ENCODE data around the gene LRRC9. TPM values are rescaled to one million over a fixed set of nuclear protein-coding genes. Genes with fewer than 3 reads are reported as not detected.

LRRC9 gene
- total and polyA plus RNA-seq, 2 donors (not counting 3 experiments of a cell fraction or from before 2014, with no cell fraction given) = not detected

GRCh38 chr14:60092526-60092920, 172.6 kb downstream of the LRRC9 start:
- Histone ChIP-seq H3K4me2 (ENCODE audit: insufficient read depth, low read length) (peak overlapping the region; percentile 97), H3K4me1 (ENCODE audit: control insufficient read depth, extremely low read depth, insufficient read depth, low read length) (peaks cover 25% of the 10 kb centered on the region), H3K27ac (ENCODE audit: insufficient read depth, low read depth, low read length) (peak overlapping the region; percentile 93), H4K20me1 (replicated peaks; ENCODE audit: control insufficient read depth, extremely low read depth, insufficient read depth, low read length) (no peaks in the 10 kb centered on the region), H3K36me3 (ENCODE audit: control insufficient read depth in 2 of 2, extremely low read depth in 1 of 2, insufficient read depth in 2 of 2, low read length in 2 of 2) (no peaks in the 10 kb centered on the region), H3K9ac (replicated peaks; ENCODE audit: extremely low read depth, insufficient read depth, low read length) (peak overlapping the region; percentile 98), H3K9me1 (replicated peaks; ENCODE audit: control insufficient read depth, extremely low read depth, insufficient read depth, low read length) (no peaks in the 10 kb centered on the region), H2AFZ (ENCODE audit: low read depth, low read length) (peak overlapping the region; percentile 68), H3K9me3 (replicated peaks; ENCODE audit: control insufficient read depth, insufficient read depth, low read length) (no peaks in the 10 kb centered on the region), H3K79me2 (ENCODE audit: control insufficient read depth, insufficient read depth, low read length) (peaks cover 52% of the 10 kb centered on the region), H3K4me3 (replicated peaks in 1 of 3; ENCODE audit: insufficient read depth in 1 of 3, low read depth in 1 of 3, low read length in 3 of 3) (peak overlapping the region; percentile 39 to 86 (median 86)), H3K27me3 (ENCODE audit: control insufficient read depth in 2 of 2, insufficient read depth in 2 of 2, low read length in 2 of 2) (no peaks in the 10 kb centered on the region)
- intact Hi-C loops (cut with micrococcal nuclease) = loop anchor here (1.0 to 5.0 kb wide), 5 partner anchors 60 to 610 kb away; partner anchors contain the start of genes JKAMP, L3HYPDH and PPM1A
- FAIRE-seq = no peak
- dilution Hi-C loops (cut with MboI; ENCODE audit: extremely low pct_ligation_motif_present, low sequenced_read_pairs) = no loop called here
- ChIA-PET POLR2A (interaction anchor here (0.9 to 1.1 kb wide), 2 partner anchors 9 to 24 kb away, joined by 3 to 4 read pairs; no protein-coding TSS in a partner anchor), CTCF (interaction anchor here (0.9 to 2.1 kb wide), 3 partner anchors 9 to 91 kb away, joined by 5 to 8 read pairs (median 5); partner anchors contain the start of gene DHRS7)
- no peak for TF ChIP-seq EZH2 (IDR thresholded peaks at IDR 0.05; ENCODE audit: borderline replicate concordance, low read depth, low read length, severe bottlenecking)
- no peak for TF ChIP-seq JUN (IDR thresholded peaks at IDR 0.05; ENCODE audit: borderline replicate concordance, insufficient read depth, insufficient read length, low read depth)
- TF ChIP-seq, protein P1, sequence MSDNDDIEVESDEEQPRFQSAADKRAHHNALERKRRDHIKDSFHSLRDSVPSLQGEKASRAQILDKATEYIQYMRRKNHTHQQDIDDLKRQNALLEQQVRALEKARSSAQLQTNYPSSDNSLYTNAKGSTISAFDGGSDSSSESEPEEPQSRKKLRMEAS (IDR thresholded peaks at IDR 0.05; ENCODE audit: insufficient read depth, insufficient read length) = no peak
- no peak for TF ChIP-seq MYC (IDR thresholded peaks at IDR 0.05; ENCODE audit: low read depth, low read length)
- TF ChIP-seq CTCF (IDR thresholded peaks at IDR 0.05; ENCODE audit: extremely low read depth in 1 of 2, insufficient read depth in 1 of 2, low read depth in 1 of 2, low read length in 2 of 2) = no peak
- TF ChIP-seq FOS (IDR thresholded peaks at IDR 0.05; ENCODE audit: borderline replicate concordance, insufficient read depth, low read length) = no peak
- no peak for TF ChIP-seq POLR2A (IDR thresholded peaks at IDR 0.05; ENCODE audit: low read depth, low read length)
- TF ChIP-seq GATA2 (IDR thresholded peaks at IDR 0.05; ENCODE audit: insufficient read depth, insufficient read length, low read depth, low read length) = no peak
- TF ChIP-seq POLR2AphosphoS5 (IDR thresholded peaks at IDR 0.05; ENCODE audit: insufficient read depth, low read depth, low read length) = no peak
- no peak for DNase-seq (ENCODE audit: low read depth, low spot score)
- TSS peak; percentile 38 for BruUV-seq (replicated peaks)
